Measurements from ENCODE around the gene MAB21L4.

DNA sequence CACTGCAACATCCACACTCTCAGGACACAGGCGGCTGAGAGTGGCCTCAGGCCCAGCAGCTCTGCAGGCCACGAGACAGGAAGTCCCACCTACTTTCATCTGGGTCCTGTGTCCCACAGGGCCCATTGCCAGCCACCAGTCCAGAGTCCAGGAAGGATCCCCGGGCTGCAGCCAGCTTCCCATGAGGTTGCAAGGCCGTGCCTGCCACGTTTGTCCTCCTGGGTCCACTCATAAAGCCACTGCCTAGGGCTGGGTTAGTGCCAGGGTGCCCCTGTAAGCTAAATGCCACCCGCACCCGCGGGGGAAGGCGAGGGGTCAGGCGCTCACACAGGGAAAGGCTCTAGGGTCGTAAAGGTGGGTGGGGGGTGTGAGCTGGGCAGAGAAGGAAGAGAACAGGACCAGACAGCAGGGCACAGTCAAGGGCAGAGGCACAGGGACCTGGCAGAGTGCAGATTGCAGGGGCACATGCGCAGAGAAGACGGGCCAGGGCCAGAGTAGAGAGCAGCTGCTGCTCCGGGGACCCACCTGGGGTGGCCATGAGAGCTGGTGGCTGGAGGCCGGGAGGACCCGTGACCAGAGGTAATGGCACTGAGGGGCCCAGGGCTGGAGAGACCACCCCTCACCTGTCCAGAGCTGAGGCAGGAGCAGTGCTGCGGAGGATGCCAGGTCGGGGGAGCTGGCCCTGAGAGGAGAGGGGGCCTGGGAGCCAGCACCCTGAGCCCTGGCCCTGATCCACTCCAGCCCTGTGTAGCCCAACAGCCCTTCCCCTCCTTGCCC is 19.3 kb downstream of the MAB21L4 start:
- TF ChIP-seq CTCF (IDR thresholded peaks at IDR 0.05; ENCODE audit: insufficient read depth, low read depth, low read length) (no peak), EZH2 (IDR thresholded peaks at IDR 0.05; ENCODE audit: insufficient read depth, low read length) (no peak)
